Parietal lobe (tissue), 1 donor: ENCODE results near the gene GCLC. TPM values are rescaled to one million over a fixed set of nuclear protein-coding genes. Genes with fewer than 3 reads are reported as not detected.

Experiments
- total RNA-seq: library from RNA; depleted of rRNA; stranded (reverse); fragments of >200 nt; gene quantifications from one replicate; pipeline ENCODE4 v1.2.3, GENCODE V29; 2014

GCLC gene
- total RNA-seq, result 21.0 TPM

DNA sequence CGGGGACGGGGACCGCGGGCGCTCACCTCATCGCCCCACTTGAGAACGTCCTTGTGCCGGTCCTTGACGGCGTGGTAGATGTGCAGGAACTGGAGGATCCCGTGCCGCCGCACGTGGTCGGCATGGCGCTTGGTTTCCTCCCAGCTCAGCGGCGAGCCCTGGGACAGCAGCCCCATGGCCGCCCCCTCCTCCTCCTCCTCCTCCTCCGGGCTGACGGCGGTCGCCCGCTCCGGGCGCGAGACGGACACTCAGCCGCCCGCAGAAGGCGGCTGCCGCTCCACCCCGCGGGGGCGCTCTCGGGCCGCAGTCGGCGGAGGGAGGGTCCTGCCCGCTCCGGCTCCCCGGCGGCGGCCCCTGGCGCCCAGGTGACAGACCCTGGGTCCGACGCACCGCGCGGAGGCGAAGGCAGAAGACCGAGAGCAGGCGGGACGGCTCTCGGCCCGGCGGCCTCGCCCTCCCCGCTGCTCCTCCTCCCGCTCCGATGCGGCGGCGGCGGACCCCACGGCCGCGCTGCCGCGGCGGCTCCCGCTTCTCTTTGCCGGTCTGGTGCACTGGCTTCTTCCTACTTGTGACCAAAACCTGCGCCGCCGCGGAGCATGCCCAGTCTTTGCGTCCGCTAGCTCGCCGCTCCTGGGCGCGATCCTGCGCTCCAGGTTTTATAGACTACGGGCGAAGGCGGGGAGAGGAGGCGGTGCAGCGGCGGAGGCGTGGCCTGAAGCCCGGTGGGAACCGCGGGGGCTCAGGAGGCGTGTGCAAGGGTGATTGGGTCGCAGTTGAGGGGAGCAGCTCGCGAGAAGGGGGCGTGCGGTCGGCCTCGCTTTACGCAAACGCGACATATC, at the start of gene GCLC:
GCLC (minus strand) TSS at position 632 of the 839 bp plus-strand sequence; CDS start at position 176, 456 bp downstream.

Other genes starting within 250 kb of the GCLC start
- gene ELOVL5, start 196.2 kb downstream of the GCLC start, total RNA-seq, result 51.6 TPM
- 0.31 TPM for gene KLHL31, start 120.7 kb upstream of the GCLC start, total RNA-seq
- 17.5 TPM for gene LRRC1, start 249.9 kb upstream of the GCLC start, total RNA-seq